Fibroblast of mammary gland (primary cell): Measurements from ENCODE around the gene GJB1.

Source experiments
- DNase-seq: peaks from one replicate; pipeline ENCODE4 v3.0.0-alpha.2; 2010; ENCODE audit warnings: low read depth
- H3K4me3 ChIP-seq: 2 replicates; pipeline ENCODE4 v1.5.1; 2011; ENCODE audit warnings: low read depth, mild to moderate bottlenecking, low read length, moderate library complexity; ENCODE audit not compliant: control insufficient read depth
- TF ChIP-seq, protein P1 (sequence below): conservative IDR thresholded peaks from 2 replicates; pipeline ENCODE4 v1.5.1; 2011; ENCODE audit warnings: low read depth, low read length, inconsistent platforms; ENCODE audit not compliant: control insufficient read depth, insufficient read depth

The GJB1 gene

DNA sequence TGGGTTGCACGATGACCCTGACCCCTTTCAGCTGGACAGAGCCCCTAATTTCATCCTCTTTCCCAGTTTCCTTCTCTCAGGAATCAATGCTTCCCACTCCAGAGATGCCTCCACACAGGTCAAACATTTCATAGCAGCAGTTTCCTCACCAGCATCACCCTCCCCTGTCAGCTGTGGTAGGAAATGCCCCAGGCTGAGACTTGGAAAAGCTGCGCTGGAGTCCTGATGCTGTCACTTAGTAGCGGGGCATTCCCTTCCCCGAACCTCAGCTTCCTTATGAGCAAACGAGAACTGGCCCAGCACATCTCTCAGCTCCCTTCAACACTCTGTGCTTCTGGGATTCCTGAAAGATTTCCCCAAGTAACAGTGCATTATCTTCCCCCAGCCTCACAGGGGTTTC, 2.7 kb downstream of the GJB1 start:
- DNase-seq, result no peak
- H3K4me3 ChIP-seq, result no peak overlapping the region
- TF ChIP-seq, protein P1, sequence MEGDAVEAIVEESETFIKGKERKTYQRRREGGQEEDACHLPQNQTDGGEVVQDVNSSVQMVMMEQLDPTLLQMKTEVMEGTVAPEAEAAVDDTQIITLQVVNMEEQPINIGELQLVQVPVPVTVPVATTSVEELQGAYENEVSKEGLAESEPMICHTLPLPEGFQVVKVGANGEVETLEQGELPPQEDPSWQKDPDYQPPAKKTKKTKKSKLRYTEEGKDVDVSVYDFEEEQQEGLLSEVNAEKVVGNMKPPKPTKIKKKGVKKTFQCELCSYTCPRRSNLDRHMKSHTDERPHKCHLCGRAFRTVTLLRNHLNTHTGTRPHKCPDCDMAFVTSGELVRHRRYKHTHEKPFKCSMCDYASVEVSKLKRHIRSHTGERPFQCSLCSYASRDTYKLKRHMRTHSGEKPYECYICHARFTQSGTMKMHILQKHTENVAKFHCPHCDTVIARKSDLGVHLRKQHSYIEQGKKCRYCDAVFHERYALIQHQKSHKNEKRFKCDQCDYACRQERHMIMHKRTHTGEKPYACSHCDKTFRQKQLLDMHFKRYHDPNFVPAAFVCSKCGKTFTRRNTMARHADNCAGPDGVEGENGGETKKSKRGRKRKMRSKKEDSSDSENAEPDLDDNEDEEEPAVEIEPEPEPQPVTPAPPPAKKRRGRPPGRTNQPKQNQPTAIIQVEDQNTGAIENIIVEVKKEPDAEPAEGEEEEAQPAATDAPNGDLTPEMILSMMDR, result no peak

DNA sequence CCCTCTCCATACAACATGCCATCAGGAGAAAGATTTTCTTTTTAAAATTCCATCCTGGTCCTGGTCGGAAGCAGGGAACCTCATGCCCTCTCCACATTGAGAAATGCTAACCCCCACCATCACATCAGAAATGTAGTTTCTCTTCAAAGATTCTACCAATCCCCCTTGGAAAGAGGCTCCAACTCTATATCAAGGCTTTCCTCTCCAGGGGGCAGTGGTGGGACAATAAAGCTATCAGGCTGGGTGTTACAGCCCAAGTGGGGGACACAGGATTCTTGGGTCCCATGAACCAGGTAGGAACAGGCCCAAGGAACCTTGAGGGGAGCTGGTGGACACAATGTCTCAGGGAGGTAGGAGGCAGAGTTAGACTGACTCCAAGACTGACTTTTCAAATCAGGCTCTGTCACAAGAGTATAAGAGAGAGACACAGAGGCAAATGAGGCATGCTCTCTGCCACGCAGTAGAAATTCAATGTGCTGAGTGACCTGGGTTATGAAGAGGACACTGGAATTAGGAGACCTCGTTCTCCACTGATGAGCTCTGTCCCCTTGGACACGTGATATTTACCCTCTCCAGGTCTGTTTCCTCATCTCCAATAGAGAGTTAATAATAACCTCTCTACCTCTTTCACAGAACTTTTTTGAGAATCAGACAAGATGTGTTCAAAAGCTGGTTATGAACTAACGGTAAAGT, 4.5 kb downstream of the GJB1 start:
- no peak overlapping the region for H3K4me3 ChIP-seq
- DNase-seq, result no peak
- TF ChIP-seq, protein P1, result no peak

DNA sequence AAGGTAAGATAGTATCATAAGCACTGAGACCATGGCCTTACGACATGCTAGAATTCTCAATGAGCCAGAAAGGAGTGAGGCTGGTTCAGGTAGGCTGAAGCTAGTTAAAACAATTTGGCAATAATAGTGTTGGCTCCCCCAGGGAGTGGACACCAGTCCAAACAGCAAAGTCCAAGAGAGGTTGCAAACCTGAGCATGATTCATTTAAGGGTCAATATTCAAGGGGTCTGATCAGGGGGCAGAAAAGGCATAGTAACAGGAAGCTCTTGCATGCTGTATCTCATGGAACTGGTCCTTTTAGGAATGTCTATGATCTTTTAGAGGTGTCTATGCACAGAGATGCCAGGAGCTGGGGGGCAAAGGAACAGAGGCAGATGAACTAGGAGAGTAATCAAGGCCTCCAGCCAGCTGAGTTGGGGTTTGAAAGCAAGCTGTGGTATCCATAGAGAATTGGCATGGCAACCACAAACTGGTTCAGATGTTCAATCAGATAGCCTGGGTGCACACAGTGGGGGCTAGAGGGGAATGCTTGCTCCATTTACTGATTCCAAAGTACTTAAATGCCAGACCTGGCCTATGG, 5.1 kb downstream of the GJB1 start:
- H3K4me3 ChIP-seq, result no peak overlapping the region
- TF ChIP-seq, protein P1, result no peak
- no peak for DNase-seq

DNA sequence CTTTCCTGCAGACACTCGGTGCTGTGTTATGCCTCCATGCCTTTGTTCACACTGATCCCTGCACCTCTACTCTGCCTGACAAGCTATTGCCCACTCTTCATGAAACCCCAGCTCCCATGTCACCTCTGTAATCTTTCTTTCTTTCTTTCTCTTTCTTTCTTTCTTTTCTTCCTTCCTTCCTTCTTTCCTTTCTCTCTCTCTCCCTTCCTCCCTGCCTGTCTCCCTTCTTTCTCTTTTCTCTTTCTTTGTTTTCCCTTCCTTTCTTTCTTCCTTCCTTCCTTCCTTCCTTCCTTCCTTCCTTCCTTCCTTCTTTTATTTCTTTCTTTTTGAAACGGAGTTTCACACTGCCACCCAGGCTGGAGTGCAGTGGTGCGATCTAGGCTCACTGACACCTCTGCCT, 12.5 kb downstream of the GJB1 start:
- no peak overlapping the region for H3K4me3 ChIP-seq
- no peak for DNase-seq
- TF ChIP-seq, protein P1, result no peak

DNA sequence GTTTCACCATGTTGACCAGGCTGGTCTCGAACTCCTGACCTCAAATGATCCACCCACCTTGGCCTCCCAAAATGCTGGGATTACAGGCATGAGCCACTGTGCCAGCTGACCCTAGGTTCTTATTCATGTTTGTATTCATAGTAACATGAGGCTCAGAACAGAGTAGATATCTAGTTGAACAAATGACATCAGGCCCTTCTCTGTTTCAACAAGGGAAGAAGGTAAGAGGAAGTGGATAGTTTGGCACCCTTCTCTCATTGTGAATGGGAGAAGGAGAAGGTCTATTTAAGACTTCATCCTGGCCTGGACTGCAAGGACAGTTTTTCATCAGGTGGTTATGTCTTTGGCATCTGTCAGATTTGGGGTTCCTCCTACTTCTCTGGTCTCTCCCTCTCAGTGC, 13.8 kb downstream of the GJB1 start:
- TF ChIP-seq, protein P1, result no peak
- DNase-seq, result no peak
- no peak overlapping the region for H3K4me3 ChIP-seq

DNA sequence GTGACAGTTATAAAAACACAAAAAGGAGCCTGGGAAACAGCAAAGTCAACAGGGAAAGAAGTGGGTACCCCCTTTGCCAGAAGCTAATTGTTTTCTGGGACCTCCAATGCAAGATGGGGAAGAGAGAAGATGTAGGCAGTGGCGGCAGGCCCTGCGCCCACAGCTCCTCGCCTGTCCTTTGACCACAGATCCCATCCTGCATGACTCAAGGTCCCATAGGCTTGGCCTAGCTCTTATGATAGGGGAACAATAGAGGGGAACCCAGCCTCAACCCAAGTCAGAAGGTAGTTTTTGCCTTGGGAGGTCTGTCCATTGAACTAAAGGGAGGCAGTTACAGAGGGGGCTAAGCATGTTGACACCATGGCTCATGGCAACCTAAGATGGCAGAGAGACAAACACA, 16.8 kb downstream of the GJB1 start:
- no peak for DNase-seq
- H3K4me3 ChIP-seq, result no peak overlapping the region
- TF ChIP-seq, protein P1, result no peak

DNA sequence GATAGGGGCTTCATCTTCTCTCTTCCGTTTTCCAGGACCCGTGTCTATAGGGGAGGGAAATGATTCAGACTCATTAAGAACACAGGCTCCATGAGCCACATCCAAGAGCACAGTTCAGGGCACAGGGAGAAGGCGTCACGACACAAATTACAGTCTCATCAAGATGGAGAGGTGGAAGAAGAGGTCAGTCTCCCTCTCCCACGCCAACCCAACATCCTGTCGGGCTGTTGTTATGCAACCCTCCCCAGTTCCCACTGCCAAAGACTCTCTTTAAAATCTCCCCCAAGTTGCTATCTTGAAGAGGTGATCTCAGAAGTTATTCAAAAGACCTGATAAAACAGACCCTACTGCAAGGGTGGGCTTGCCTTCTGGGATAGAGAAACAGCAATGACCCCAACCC, 18.3 kb downstream of the GJB1 start:
- no peak overlapping the region for H3K4me3 ChIP-seq
- DNase-seq, result no peak
- TF ChIP-seq, protein P1, result no peak
